Tibial nerve (tissue), 4 donors: ENCODE data around the gene INPP5A. TPM values are rescaled to one million over a fixed set of nuclear protein-coding genes. Genes with fewer than 3 reads are reported as not detected.

Experiments
- DNase-seq, 2 donors: peaks; one replicate each; pipeline ENCODE4 v3.0.0-alpha.2; 2019; ENCODE audit warnings: low spot score in 2 of 2
- H3K27ac ChIP-seq, 4 donors: fragments of 200-600 bp; sonication (generic) in 3 of 4; one replicate each; pipeline ENCODE4 v1.5.1; 2017 to 2019; ENCODE audit warnings: mild to moderate bottlenecking in 1 of 4
- H3K27me3 ChIP-seq, 2 donors: fragments of 200-600 bp; sonication (generic) in 1 of 2; one replicate each; pipeline versions ENCODE4 v1.5.1 to v1.6.0; 2017 to 2019
- H3K36me3 ChIP-seq, 3 donors: fragments of 200-600 bp; sonication (generic); one replicate each; pipeline ENCODE4 v1.5.1; 2018 to 2019
- H3K4me1 ChIP-seq, 4 donors: fragments of 200-600 bp; sonication (generic) in 3 of 4; one replicate each; pipeline ENCODE4 v1.5.1; 2017 to 2019
- H3K4me3 ChIP-seq, 4 donors: fragments of 200-600 bp; sonication (generic) in 3 of 4; one replicate each; pipeline ENCODE4 v1.5.1; 2017 to 2019; ENCODE audit warnings: mild to moderate bottlenecking in 1 of 4, moderate library complexity in 1 of 4
- H3K9me3 ChIP-seq, 4 donors: fragments of 200-600 bp; sonication (generic) in 3 of 4; one replicate each; pipeline ENCODE4 v1.5.1; 2017 to 2019
- CTCF ChIP-seq, 5 experiments: fragments of 200-600 bp in 3 of 5; fragments of 450-650 bp in 2 of 5; sonication (generic) in 3 of 5; IDR thresholded peaks; one replicate each; pipeline ENCODE4 v1.5.1; 2016 to 2019; ENCODE audit warnings: antibody characterized with exemption in 5 of 5, mild to moderate bottlenecking in 3 of 5, moderate library complexity in 2 of 5
- EP300 ChIP-seq, 2 donors: sonication (generic); formaldehyde crosslinking; IDR thresholded peaks; one replicate each; pipeline ENCODE4 v1.6.1; 2017; ENCODE audit warnings: antibody characterized with exemption in 2 of 2, mild to moderate bottlenecking in 1 of 2
- POLR2A ChIP-seq, 2 donors: fragments of 450-650 bp; IDR thresholded peaks; one replicate each; pipeline ENCODE4 v1.6.1; 2017; ENCODE audit warnings: antibody characterized with exemption in 2 of 2, mild to moderate bottlenecking in 2 of 2, moderate library complexity in 2 of 2
- WGBS, 2 donors: methylation state at CpG; one replicate each; pipeline ENCODE4 v1.1.5; 2018; 5-methylcytosine and 5-hydroxymethylcytosine counted together
- total RNA-seq, 4 donors: library from RNA; depleted of rRNA; stranded (reverse); fragments of >200 nt; gene quantifications; one replicate each; pipeline ENCODE4 v1.1.0, GENCODE V29; 2016

INPP5A gene
- total RNA-seq, 4 donors from 2014 or later = 73.8 to 101 (median 86.2) TPM

- Histone ChIP-seq H3K4me3 (no peak overlapping the region), H3K9me3 (no peaks in the 10 kb centered on the region), H3K36me3 (no peaks in the 10 kb centered on the region), H3K27me3 (no peaks in the 10 kb centered on the region), H3K27ac (peak overlapping the region; percentile 1 to 81 (median 75)), H3K4me1 (peaks cover 0 to 47% (median 18%) of the 10 kb centered on the region in 4 donors)
- peak in 1 of 2 donors; percentile 50 for DNase-seq
- TF ChIP-seq CTCF (IDR thresholded peaks at IDR 0.05) (no peak), EP300 (IDR thresholded peaks at IDR 0.05) (peak in 1 of 2 donors; percentile 39), POLR2A (IDR thresholded peaks at IDR 0.05) (no peak)
- 50 to 52% methylated on average over 21 of the region's 21 CpGs for WGBS, 2 donors
Measured at GRCh38 chr10:132492323-132493025, 45.1 kb upstream of the INPP5A start.

GRCh38 chr10:132493246-132493755 is 44.3 kb upstream of the INPP5A start:
- no peak overlapping the region for H3K4me3 ChIP-seq
- DNase-seq = no peak
- TF ChIP-seq POLR2A (IDR thresholded peaks at IDR 0.05) (no peak), EP300 (IDR thresholded peaks at IDR 0.05) (no peak), CTCF (IDR thresholded peaks at IDR 0.05) (no peak)
- H3K27ac ChIP-seq = peak overlapping the region in 3 of 4 donors; percentile 69 to 81 (median 81)
- peaks cover 0 to 47% (median 18%) of the 10 kb centered on the region in 4 donors for H3K4me1 ChIP-seq
- H3K27me3 ChIP-seq = no peaks in the 10 kb centered on the region
- 70 to 77% methylated on average over 8 of the region's 8 CpGs for WGBS, 2 donors
- no peaks in the 10 kb centered on the region for H3K9me3 ChIP-seq
- H3K36me3 ChIP-seq = no peaks in the 10 kb centered on the region

- TF ChIP-seq EP300 (IDR thresholded peaks at IDR 0.05) (no peak), CTCF (IDR thresholded peaks at IDR 0.05) (no peak), POLR2A (IDR thresholded peaks at IDR 0.05) (no peak)
- no peaks in the 10 kb centered on the region for H3K27me3 ChIP-seq
- H3K9me3 ChIP-seq = no peaks in the 10 kb centered on the region
- DNase-seq = no peak
- H3K4me1 ChIP-seq = peaks cover 0 to 47% (median 18%) of the 10 kb centered on the region in 4 donors
- H3K36me3 ChIP-seq = no peaks in the 10 kb centered on the region
- no peak overlapping the region for H3K4me3 ChIP-seq
- 90 to 93% methylated on average over 16 of the region's 16 CpGs for WGBS, 2 donors
- H3K27ac ChIP-seq = peak overlapping the region in 2 of 4 donors; percentile 81
Measured at GRCh38 chr10:132493756-132494290, 43.8 kb upstream of the INPP5A start.

- peaks cover 0 to 47% (median 18%) of the 10 kb centered on the region in 4 donors for H3K4me1 ChIP-seq
- no peaks in the 10 kb centered on the region for H3K9me3 ChIP-seq
- no peaks in the 10 kb centered on the region for H3K27me3 ChIP-seq
- 57% methylated on average over 11 of the region's 11 CpGs for WGBS, 2 donors
- no peak for DNase-seq
- H3K27ac ChIP-seq = peak overlapping the region in 3 of 4 donors; percentile 5 to 68 (median 57)
- no peaks in the 10 kb centered on the region for H3K36me3 ChIP-seq
- no peak for TF ChIP-seq CTCF (IDR thresholded peaks at IDR 0.05)
- TF ChIP-seq EP300 (IDR thresholded peaks at IDR 0.05) = no peak
- TF ChIP-seq POLR2A (IDR thresholded peaks at IDR 0.05) = no peak
- no peak overlapping the region for H3K4me3 ChIP-seq
Measured at GRCh38 chr10:132494866-132495630, 42.5 kb upstream of the INPP5A start.
